Measurements from ENCODE around the gene E2F6.
"Not testable (repeated sequence)": the region's sequence is repeated elsewhere in the genome, so short reads cannot be mapped to it uniquely, and the experiment has no call there.

E2F6 gene

DNA sequence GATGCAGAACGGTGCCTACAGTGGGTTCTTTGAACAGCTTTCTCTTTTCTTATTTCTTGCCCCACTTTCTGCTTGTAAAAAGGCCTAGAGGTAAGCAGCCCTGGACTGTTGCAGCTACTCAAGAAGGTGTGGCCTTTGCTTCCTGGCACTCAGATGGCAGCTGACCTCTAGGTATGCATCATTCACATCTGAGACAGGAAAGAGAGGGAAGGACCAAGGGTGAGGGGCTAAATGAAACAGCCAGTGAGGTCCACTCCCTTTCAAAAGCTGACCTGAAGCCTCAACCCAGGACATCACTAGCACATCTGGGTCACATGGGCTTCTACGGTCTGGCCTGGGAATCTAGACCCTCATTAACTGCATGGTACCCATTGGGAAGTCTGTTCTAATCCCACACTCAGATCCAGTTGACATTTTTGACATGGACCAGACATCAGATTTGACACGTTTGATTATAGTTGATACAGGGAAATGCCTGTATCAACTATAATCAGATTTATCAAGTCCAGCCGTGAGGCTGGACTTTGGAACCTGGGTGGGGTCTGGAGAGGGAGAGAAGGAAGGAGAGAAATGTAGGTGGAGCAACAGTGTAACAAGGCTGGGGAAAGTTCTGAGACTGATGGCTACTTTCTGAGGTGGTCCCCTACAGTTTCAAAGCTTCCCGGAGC, 60.2 kb downstream of the E2F6 start:
- DNase-seq (ENCODE audit: extremely low spot score): no peak
- TF ChIP-seq, protein P1, sequence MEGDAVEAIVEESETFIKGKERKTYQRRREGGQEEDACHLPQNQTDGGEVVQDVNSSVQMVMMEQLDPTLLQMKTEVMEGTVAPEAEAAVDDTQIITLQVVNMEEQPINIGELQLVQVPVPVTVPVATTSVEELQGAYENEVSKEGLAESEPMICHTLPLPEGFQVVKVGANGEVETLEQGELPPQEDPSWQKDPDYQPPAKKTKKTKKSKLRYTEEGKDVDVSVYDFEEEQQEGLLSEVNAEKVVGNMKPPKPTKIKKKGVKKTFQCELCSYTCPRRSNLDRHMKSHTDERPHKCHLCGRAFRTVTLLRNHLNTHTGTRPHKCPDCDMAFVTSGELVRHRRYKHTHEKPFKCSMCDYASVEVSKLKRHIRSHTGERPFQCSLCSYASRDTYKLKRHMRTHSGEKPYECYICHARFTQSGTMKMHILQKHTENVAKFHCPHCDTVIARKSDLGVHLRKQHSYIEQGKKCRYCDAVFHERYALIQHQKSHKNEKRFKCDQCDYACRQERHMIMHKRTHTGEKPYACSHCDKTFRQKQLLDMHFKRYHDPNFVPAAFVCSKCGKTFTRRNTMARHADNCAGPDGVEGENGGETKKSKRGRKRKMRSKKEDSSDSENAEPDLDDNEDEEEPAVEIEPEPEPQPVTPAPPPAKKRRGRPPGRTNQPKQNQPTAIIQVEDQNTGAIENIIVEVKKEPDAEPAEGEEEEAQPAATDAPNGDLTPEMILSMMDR (IDR thresholded peaks at IDR 0.05; ENCODE audit: control extremely low read depth, extremely low read depth, low read depth, missing control alignments): no peak
- ChIA-PET CTCF (interaction anchor here (0.9 to 1.0 kb wide), 4 partner anchors 28 to 274 kb away, joined by 3 read pairs; no protein-coding TSS in a partner anchor), POLR2A (no interaction called here)

DNA sequence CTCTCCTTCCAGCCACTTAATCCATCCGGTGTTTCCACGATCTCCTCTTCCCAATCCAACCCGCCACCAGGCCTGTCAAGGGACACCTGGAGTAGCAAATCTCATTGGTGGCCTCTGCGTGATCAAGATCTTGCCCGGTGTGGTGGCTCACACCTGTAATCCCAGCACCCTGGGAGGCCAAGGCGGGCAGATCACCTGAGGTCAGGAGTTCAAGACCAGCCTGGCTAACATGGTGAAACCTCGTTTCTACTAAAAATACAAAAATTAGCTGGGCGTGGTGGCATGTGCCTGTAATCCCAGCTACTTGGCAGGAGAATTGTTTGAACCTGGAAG, 60.9 kb downstream of the E2F6 start:
- POLR2A ChIA-PET; DNase-seq (ENCODE audit: extremely low spot score): not testable (repeated sequence)
- CTCF ChIA-PET: interaction anchor here (0.8 to 1.0 kb wide), 3 partner anchors 29 to 273 kb away, joined by 3 read pairs; a partner anchor contains a TSS

GRCh38 chr2:11404376-11405073, 61.4 kb downstream of the E2F6 start:
- ChIA-PET POLR2A (no interaction called here), CTCF (interaction anchor here (0.8 to 0.9 kb wide), 2 partner anchors 29 to 272 kb away, joined by 3 read pairs; a partner anchor contains a TSS)
- DNase-seq (ENCODE audit: extremely low spot score): no peak
- TF ChIP-seq, protein P1 (IDR thresholded peaks at IDR 0.05; ENCODE audit: control extremely low read depth, extremely low read depth, low read depth, missing control alignments): no peak

GRCh38 chr2:11402436-11402835, 63.5 kb downstream of the E2F6 start:
- DNase-seq (ENCODE audit: extremely low spot score): no peak
- TF ChIP-seq, protein P1 (IDR thresholded peaks at IDR 0.05; ENCODE audit: control extremely low read depth, extremely low read depth, low read depth, missing control alignments): no peak
- ChIA-PET CTCF (interaction anchor here (1.3 to 3.8 kb wide), 3 partner anchors 10 to 219 kb away, joined by 4 to 15 read pairs (median 5); no protein-coding TSS in a partner anchor), POLR2A (no interaction called here)

GRCh38 chr2:11399438-11399762, 66.6 kb downstream of the E2F6 start:
- no peak for DNase-seq (ENCODE audit: extremely low spot score)
- ChIA-PET CTCF (no interaction called here), POLR2A (no interaction called here)
- TF ChIP-seq, protein P1 (IDR thresholded peaks at IDR 0.05; ENCODE audit: control extremely low read depth, extremely low read depth, low read depth, missing control alignments): no peak

GRCh38 chr2:11398750-11399437, 67.1 kb downstream of the E2F6 start:
- CTCF ChIA-PET: interaction anchor here (0.9 kb wide), 1 partner anchor 266 kb away, joined by 3 read pairs; no protein-coding TSS in a partner anchor
- TF ChIP-seq, protein P1 (IDR thresholded peaks at IDR 0.05; ENCODE audit: control extremely low read depth, extremely low read depth, low read depth, missing control alignments): no peak
- POLR2A ChIA-PET: no interaction called here
- DNase-seq (ENCODE audit: extremely low spot score): no peak

DNA sequence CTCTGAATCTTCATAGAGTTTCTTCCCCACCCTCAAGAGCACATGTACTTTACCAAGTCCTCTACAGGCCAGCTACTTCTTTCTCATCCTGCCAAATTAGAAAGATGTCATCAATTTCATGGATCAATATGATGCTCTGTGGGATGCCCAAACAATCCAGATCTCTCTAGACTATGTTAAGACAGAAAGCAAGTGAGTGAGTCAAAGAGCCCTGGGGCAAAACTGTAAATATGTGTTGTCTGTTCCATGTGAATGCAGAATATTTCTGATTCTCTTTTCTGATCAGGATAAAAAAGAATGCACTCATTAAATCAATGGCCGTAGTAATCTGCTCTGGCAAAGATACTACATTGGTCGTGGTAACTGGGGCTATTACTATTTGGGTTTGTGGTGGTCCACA, 68.4 kb downstream of the E2F6 start:
- ChIA-PET POLR2A (no interaction called here), CTCF (no interaction called here)
- DNase-seq (ENCODE audit: extremely low spot score): no peak
- TF ChIP-seq, protein P1 (IDR thresholded peaks at IDR 0.05; ENCODE audit: control extremely low read depth, extremely low read depth, low read depth, missing control alignments): no peak
